ENCODE measurements around the gene ICA1.

GRCh38 chr7:8246020-8246419, 15.9 kb downstream of the ICA1 start:
- TF ChIP-seq CTCF (IDR thresholded peaks at IDR 0.05): no peak
- no peak for TF ChIP-seq POLR2A (IDR thresholded peaks at IDR 0.05)
- no peak for TF ChIP-seq POLR2AphosphoS5 (IDR thresholded peaks at IDR 0.05)
